Peyer's patch (tissue), 4 donors: ENCODE results near the gene CD40. TPM values are rescaled to one million over a fixed set of nuclear protein-coding genes. Genes with fewer than 3 reads are reported as not detected.

Experiments used
- DNase-seq, 3 donors: peaks; one replicate each; pipeline ENCODE4 v3.0.0-alpha.2; 2017 to 2019
- H3K27ac ChIP-seq, 4 donors: fragments of 200-600 bp; sonication (generic); one replicate each; pipeline ENCODE4 v1.5.1; 2016 to 2019
- H3K27me3 ChIP-seq, 2 donors: fragments of 200-600 bp; sonication (generic); one replicate each; pipeline ENCODE4 v1.5.1; 2019
- H3K36me3 ChIP-seq, 3 donors: fragments of 200-600 bp; sonication (generic); one replicate each; pipeline ENCODE4 v1.5.1; 2016 to 2019
- H3K4me1 ChIP-seq, 4 donors: fragments of 200-600 bp; sonication (generic); one replicate each; pipeline ENCODE4 v1.5.1; 2016 to 2019
- H3K4me3 ChIP-seq, 4 donors: fragments of 200-600 bp; sonication (generic); 1 replicate in 3 of 4; 2 replicates in 1 of 4; pipeline ENCODE4 v1.5.1; 2016 to 2019; ENCODE audit warnings: mild to moderate bottlenecking in 1 of 4
- H3K9me3 ChIP-seq, 4 donors: fragments of 200-600 bp; sonication (generic); one replicate each; pipeline ENCODE4 v1.5.1; 2016 to 2019; ENCODE audit warnings: mild to moderate bottlenecking in 1 of 4
- CTCF ChIP-seq, 6 experiments: fragments of 450-650 bp in 4 of 6; fragments of 200-600 bp in 2 of 6; sonication (generic) in 1 of 6; IDR thresholded peaks; one replicate each; pipeline ENCODE4 v1.5.1; 2017 to 2019; ENCODE audit warnings: antibody characterized with exemption in 6 of 6, mild to moderate bottlenecking in 3 of 6, moderate library complexity in 1 of 6
- POLR2A ChIP-seq, 2 donors: fragments of 450-650 bp; IDR thresholded peaks; one replicate each; pipeline ENCODE4 v1.5.1; 2017; ENCODE audit warnings: antibody characterized with exemption in 2 of 2, mild to moderate bottlenecking in 2 of 2, moderate library complexity in 2 of 2
- total RNA-seq, 4 donors: library from RNA; depleted of rRNA; stranded (reverse); fragments of >200 nt; gene quantifications; one replicate each; pipeline ENCODE4 v1.1.0, GENCODE V29; 2016

The CD40 gene
- total RNA-seq, 4 donors from 2014 or later = 1.6 to 17.6 (median 9.3) TPM

GRCh38 chr20:46120136-46120535 is 2.0 kb downstream of the CD40 start:
- Histone ChIP-seq H3K4me1 (peaks cover 0 to 25% (median 2%) of the 10 kb centered on the region in 4 donors), H3K4me3 (peak overlapping the region in 1 of 4 donors; percentile 65), H3K27ac (peak overlapping the region in 2 of 4 donors; percentile 1 to 95), H3K9me3 (no peaks in the 10 kb centered on the region), H3K27me3 (no peaks in the 10 kb centered on the region), H3K36me3 (no peaks in the 10 kb centered on the region)
- TF ChIP-seq POLR2A (IDR thresholded peaks at IDR 0.05) (no peak), CTCF (IDR thresholded peaks at IDR 0.05) (no peak)
- DNase-seq = peak in 1 of 3 donors; percentile 9

DNA sequence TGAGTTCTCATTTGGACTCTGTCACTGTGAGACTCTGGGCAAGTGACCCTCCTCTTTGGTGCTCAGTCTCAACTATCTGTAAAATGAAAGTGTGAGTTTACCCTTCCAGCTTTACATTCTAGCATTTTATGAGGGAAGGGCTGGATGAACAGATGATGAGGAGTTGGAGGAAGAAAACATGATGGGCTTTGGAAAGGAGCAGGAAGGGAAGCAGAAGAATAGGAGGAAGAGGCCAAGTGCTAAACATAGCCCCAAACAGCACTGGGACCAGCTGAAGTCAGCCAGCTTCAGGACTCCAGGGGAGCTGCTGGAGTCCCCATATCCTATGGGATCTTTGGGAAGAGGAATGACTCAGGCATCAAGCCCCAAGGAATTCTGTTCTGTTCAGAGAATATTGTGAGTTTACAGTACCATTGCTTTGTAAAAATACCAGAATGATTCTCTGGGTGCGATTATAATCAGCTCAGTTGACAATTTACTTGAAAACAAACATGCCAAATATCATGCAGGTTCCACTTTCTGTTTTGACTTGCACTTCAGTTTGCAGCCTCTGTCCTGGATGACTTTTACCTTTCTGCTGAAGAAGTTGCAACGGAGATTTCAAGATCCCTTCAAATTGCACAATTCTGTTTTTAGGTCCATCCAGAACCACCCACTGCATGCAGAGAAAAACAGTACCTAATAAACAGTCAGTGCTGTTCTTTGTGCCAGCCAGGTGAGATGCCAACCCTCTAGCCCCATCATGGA is 3.2 kb downstream of the CD40 start:
- Histone ChIP-seq H3K36me3 (no peaks in the 10 kb centered on the region), H3K9me3 (no peaks in the 10 kb centered on the region), H3K4me1 (peaks cover 0 to 25% (median 2%) of the 10 kb centered on the region in 4 donors), H3K27me3 (no peaks in the 10 kb centered on the region), H3K27ac (peak overlapping the region in 1 of 4 donors; percentile 95), H3K4me3 (no peak overlapping the region)
- TF ChIP-seq POLR2A (IDR thresholded peaks at IDR 0.05) (no peak), CTCF (IDR thresholded peaks at IDR 0.05) (no peak)
- DNase-seq = peak in 1 of 3 donors; percentile 6

GRCh38 chr20:46122071-46122470 is 4.0 kb downstream of the CD40 start:
- Histone ChIP-seq H3K27ac (peak overlapping the region in 1 of 4 donors; percentile 95), H3K4me3 (no peak overlapping the region), H3K4me1 (peaks cover 0 to 25% (median 2%) of the 10 kb centered on the region in 4 donors), H3K9me3 (no peaks in the 10 kb centered on the region), H3K36me3 (no peaks in the 10 kb centered on the region), H3K27me3 (no peaks in the 10 kb centered on the region)
- TF ChIP-seq CTCF (IDR thresholded peaks at IDR 0.05) = no peak
- no peak for TF ChIP-seq POLR2A (IDR thresholded peaks at IDR 0.05)
- DNase-seq = no peak

GRCh38 chr20:46122516-46123481 is 4.7 kb downstream of the CD40 start:
- Histone ChIP-seq H3K27me3 (no peaks in the 10 kb centered on the region), H3K36me3 (no peaks in the 10 kb centered on the region), H3K27ac (peak overlapping the region in 1 of 4 donors; percentile 25), H3K9me3 (no peaks in the 10 kb centered on the region), H3K4me1 (peaks cover 0 to 18% (median 0%) of the 10 kb centered on the region in 4 donors), H3K4me3 (no peak overlapping the region)
- no peak for TF ChIP-seq POLR2A (IDR thresholded peaks at IDR 0.05)
- TF ChIP-seq CTCF (IDR thresholded peaks at IDR 0.05) = no peak
- peak in 1 of 3 donors; percentile 36 for DNase-seq

DNA sequence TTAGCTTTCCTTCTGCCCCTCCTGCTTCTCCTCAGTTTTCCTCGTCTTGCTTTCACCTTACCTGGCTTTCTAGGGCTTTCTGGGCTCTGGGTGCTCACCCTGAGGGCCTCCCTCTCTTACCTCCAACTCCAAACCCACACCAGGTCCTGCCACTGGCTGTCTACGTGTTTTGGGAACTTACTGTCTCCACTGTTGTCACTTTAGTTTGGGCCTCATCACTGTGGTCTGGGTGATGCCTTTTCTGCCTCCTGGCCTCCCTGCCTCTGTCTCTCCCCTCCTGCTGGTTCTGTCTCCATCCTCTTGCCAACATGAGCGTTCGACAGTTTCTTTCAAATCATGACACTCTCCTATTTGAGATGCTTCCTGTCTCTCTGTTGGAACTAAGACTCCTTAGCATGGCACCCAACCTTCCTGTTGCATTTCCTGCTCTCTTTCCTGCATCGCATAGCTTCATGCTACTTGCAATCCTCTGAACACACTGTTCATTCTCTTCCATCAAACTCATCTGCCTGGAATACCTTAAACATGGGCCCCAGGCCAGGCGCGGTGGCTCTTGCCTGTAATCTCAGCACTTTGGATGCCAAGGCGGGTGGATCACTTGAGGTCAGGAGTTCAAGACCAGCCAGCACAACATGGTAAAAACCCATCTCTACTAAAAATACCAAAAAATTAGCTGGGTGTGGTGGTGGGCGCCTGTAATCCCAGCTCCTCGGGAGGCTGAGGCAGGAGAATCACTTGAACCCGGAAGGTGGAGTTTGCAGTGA is 5.5 kb downstream of the CD40 start:
- no peaks in the 10 kb centered on the region for H3K36me3 ChIP-seq
- no peak for TF ChIP-seq POLR2A (IDR thresholded peaks at IDR 0.05)
- no peak for TF ChIP-seq CTCF (IDR thresholded peaks at IDR 0.05)

More for the DNA sequence above, 5.5 kb downstream of the CD40 start:
- no peaks in the 10 kb centered on the region for H3K27me3 ChIP-seq
- DNase-seq = peak in 1 of 3 donors; percentile 27
- H3K27ac ChIP-seq = no peak overlapping the region
- peaks cover 0 to 10% (median 0%) of the 10 kb centered on the region in 4 donors for H3K4me1 ChIP-seq
- no peak overlapping the region for H3K4me3 ChIP-seq
- no peaks in the 10 kb centered on the region for H3K9me3 ChIP-seq
